ENCODE measurements around the gene MACROD2.

MACROD2 gene

GRCh38 chr20:14783766-14784165 is 788.5 kb downstream of the MACROD2 start:
- no peak for DNase-seq

DNA sequence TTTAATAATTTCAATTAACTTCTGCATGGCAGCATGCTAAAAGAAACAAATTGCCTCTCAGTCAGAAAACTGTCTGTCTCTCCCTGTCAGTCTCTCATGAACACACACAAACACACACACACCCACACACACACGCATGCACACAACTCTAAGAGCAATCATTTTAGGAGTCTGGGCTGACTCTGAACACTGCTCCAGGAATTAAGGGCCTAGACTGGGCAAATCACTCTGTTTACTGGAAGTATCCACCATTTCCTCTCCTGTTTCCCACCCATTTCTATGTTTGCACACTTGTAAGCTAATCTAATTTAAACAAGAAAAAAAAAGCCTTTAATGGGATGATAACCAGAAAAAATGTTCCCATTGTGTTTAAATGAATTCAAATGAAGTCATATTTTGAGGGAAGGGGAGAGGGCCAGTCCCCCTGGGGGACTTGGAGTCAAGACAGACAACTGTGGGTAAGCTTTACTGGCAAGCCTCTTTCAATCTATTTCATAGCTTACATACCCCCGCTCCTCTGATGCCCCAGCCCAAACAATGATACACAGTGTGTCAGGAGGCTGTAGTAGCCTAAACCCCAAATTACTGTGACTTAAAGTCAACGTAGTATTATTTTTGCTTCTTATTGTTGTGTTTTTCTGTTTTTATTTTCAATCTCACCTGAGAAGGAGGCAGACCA is 789.9 kb downstream of the MACROD2 start:
- DNase-seq = no peak

DNA sequence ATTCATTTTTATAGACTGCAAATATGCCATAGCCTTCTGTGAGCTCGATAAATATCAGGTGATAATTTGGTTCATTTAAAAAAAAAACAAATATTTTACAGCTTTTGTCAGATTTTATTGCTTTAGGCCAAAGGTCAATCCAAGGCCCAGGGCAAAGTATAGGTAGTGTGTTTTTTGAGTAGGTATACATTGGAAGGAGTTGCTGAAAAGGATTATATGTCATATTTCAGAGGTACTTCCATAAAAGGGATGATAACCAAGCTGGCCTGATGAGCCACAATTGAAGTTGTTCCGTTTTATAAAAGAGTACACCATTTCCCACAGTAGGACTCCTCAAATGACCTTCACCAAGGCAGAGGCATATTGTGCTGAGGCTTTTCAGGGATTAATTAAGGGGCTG is 794.9 kb downstream of the MACROD2 start:
- DNase-seq = no peak

- no peak for DNase-seq
Observed at GRCh38 chr20:14790771-14791620, 795.7 kb downstream of the MACROD2 start.

DNA sequence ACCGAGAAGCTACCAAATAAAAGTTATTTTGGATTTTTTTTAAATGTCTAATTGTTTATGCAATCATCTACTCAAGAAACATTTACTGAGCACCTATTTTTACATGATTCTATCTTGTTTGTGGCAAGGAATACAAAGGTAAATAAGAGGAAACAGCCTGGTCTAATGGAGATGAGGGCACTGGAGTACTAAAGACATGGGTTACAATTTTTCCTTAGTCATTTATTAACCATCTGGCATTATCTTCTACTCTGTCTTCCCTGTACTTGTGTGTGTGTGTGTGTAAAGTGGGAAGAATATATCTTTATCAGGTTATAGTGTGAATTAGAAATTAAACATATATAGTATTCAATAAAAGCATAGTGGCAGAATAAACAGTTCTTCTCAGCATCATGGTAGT is 797.6 kb downstream of the MACROD2 start:
- no peak for DNase-seq

DNA sequence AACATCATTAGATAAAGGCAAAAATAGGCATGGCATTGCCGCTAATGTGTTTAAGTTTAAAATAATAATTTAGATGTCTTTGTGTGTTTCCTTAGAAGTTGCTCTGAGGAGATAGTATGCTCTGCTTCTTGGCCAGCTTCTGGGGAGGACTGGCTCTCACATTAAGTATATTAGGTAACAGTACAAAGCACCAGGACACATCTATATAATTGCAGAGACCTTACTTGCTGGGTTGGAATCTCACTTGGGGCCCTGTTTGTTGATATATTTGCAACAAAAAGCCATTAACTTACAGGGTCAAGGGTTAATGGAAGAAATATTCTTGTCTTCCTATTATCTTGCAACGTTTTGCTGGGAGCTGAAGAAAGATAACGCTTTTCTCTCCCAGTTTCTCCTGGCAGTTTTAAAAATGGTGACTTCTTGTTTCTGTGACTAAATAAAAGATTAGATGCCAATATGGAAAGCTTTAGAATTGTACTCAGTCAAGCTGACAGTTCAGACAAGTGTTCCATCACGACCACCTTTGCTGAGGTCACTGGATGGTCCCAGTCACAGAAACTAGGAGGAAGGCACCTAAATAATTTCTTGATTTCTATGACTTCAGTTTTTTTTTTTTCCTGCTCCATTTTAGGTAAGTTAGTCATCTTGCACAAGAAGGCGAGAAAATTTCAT is 804.4 kb downstream of the MACROD2 start:
- no peak for DNase-seq

DNA sequence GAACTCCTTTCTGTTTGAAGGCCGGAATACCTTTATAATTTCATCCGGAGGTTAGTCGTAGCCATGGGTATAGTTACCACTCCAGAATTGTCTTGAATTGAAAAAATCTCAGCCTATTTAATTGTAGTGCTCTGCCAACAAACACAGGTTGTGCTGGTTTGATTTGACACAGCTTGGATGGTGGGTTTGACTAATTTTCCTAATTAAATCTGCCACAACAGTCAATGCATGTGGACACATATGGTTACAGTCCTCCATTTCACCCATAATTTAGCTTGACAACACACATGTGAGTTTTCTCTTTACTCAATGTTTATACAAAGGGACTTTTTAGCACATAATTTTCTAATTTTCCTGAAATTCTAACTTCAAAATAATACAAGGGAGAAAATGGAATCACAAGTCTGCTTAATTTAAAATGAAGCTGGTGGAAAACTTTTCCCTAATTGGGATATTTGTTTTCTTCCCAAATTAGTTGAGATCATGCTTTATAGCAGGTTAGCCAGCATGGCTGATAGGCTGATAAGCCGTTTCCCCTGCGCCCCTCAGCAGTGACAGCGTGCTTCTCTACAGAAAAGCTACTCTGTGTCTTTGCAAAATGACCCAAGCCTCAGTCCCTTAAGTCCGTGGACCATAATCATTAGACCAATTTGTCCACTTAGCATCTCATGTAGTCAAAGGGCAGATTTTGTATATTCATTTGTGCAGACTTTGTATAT is 805.5 kb downstream of the MACROD2 start:
- DNase-seq = no peak

DNA sequence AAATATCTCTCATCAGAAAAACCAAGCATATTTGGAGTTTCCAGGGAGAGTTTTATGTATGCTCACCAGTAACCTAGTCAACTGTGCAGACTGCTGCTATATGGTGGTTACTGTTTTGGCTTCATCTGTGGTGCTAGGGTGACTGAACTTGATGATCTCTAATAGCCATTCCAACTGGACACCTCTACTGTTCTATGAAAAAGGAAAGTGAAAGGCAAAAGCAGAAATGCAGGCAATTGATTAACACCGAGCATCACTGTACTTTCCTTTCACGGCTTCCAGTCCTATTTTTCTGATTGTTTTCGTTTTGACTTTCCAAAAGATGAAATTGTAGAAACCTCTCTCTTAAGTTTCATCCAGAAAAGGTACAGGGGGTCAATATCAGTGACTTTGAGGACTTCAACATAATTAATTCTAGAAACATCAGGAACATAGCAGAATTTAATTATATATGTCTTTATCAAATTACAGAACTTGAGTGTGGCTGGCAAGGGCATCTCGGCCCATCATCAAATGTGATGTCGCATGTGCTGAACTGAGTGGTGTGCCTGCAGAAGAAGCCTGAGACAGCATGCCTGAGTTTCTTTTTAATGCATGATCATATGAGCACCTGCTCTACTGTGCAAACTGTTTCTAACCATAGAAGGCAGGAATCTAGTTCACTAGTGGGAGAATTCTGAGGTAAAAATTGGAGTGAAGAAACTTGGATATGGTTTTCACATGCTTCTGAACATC is 806.4 kb downstream of the MACROD2 start:
- DNase-seq = no peak

GRCh38 chr20:14807224-14807623 is 811.9 kb downstream of the MACROD2 start:
- no peak for DNase-seq

- DNase-seq = no peak
Observed at GRCh38 chr20:14815340-14815739, 820.0 kb downstream of the MACROD2 start.

DNA sequence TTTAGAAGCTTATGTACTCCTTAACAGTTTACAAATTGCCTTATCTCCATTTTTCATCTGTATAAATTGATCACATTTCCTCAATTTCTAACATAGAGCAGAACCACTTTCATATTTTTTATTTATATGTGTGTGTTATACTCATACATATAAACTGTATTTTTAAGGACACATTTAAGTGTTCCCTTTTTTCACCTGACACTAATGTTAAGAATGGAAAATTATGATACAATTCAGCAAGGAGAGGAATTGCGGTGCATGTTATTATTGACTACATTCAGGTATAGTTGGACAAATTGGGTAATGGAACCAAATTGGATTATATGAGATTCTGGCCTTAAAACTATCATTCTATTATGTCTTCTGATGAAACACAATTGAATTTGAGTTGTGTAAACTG is 821.2 kb downstream of the MACROD2 start:
- no peak for DNase-seq

DNA sequence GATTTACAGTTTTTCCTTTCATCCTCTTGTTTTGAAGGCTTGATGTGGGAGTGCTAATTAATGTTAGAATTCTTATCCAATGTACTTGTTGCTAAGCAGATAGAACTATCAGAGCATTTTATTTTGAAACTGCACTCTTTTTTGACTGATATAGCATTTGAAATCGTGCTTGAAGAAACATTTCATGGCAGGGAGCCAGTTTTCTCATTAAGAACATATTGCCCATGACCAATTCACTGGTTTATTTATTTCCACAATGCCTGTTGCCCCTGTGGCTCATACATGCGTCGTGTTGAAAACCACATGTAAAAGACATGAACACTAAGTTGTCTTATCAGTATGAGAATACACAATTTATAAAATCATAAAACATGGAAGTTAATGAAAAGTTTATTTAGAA is 821.8 kb downstream of the MACROD2 start:
- DNase-seq = no peak

- DNase-seq = no peak
Observed at GRCh38 chr20:14820771-14821170, 825.5 kb downstream of the MACROD2 start.

DNA sequence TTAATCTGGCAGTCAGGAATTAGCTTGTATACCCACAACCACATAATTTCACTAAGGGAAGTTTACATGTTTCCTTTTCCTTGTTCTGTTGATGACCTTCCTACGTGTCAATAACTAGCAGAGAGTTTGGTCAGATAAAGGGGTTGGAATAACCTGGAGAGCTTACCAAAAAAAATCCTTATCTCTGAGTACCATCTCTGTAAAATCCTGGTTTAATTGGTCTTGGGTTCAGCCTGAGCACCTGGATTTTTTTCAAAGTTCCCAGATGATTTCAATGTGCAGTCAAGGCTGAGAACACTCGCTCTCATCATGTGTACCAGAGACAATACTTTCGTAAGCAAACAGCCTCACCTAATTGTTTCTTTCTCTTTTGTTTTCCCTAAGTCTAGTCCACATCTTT is 825.9 kb downstream of the MACROD2 start:
- no peak for DNase-seq

GRCh38 chr20:14824996-14825395 is 829.7 kb downstream of the MACROD2 start:
- DNase-seq = no peak

DNA sequence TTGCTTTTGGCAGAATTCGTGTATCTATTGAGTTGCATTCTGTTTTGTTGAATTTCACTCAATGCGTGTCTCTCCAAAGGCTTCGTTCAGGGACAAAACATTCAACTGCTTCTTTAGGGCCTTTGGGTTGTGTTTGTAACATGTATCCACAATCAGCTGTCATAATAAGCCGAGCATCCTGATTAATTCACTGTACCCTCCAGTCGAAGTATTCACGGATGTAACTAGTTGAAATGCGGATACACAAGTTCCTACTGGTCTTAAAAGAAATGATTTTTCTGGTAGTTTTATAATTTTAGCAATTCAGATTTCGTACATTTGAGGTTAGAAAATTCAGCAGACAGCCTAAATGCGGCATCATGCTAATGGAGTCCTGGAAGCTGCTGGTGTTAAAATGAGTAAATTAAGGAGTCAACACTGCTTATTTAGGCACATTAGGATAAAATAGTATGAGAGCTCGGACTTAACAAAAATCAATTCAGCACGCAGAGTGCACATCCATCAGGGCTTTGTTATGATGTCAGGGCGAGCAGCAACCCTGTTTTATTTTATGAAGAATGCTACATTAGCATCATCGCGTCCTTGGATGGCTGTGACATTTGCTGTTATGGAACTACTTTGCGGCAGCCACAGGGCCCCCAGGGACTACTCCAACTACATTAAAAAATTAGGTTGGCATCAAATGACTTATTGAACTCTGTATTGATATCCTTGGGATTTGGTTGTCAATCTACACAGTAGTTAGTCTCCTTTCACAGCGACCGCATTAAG is 831.4 kb downstream of the MACROD2 start:
- no peak for DNase-seq

DNA sequence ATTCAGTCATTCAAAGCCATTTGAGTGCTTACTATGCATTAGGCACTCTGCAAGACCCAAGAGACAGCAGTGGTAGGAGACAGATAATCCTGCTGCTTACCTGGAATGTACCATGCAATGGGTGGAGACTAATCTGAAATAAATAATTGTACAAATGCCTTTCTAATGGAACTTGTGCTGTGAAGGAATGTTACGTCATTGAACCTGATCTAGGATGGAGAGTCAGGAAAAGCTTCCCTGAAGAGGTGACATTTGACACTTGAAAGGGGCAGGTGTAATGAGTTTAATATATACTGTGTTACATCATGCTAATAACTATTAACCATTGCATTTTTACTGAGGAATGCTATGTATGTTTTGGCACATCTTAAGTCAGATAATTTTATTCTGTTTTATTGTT is 833.1 kb downstream of the MACROD2 start:
- DNase-seq = no peak

GRCh38 chr20:14829906-14830305 is 834.6 kb downstream of the MACROD2 start:
- no peak for DNase-seq

GRCh38 chr20:14830466-14830865 is 835.1 kb downstream of the MACROD2 start:
- DNase-seq = no peak

- no peak for DNase-seq
Observed at GRCh38 chr20:14830899-14831298, 835.6 kb downstream of the MACROD2 start.

GRCh38 chr20:14832630-14833029 is 837.3 kb downstream of the MACROD2 start:
- DNase-seq = no peak

All from Kasumi-1 (cell line).